T-cell (primary cell): ENCODE measurements around the gene CCDC33. TPM values are rescaled to one million over a fixed set of nuclear protein-coding genes. Genes with fewer than 3 reads are reported as not detected.

Experiments
- ATAC-seq, 4 experiments: fragments of 200-7000 bp in 3 of 4; fragments of 150-1000 bp in 1 of 4; cut with Tn5 transposase; replicated peaks in 1 of 4; 1 replicate in 3 of 4; 2 replicates in 1 of 4; pipeline ENCODE4 v1.10.0; 2021; ENCODE audit warnings: moderate library complexity in 3 of 4, mild to moderate bottlenecking in 2 of 4, moderate number of reproducible peaks in 1 of 4
- CTCF ChIA-PET, 2 donors: fragments of 300-600 bp; sonication (Branson Sonifier 250); formaldehyde crosslinking; loops; one replicate each; lab custom pipeline; 2022; ENCODE audit warnings: antibody characterized with exemption in 2 of 2; lab: Charles Lee
- POLR2A ChIA-PET, 2 donors: fragments of 300-600 bp; sonication (Branson Sonifier 250); formaldehyde crosslinking; loops; one replicate each; lab custom pipeline; 2022; ENCODE audit warnings: antibody characterized with exemption in 2 of 2; lab: Charles Lee
- DNase-seq, 35 experiments: peaks; one replicate each; pipeline versions ENCODE4 v3.0.0 to v3.0.0-alpha.2; 2013 to 2023
- H3K27ac ChIP-seq: one replicate; pipeline ENCODE4 v1.5.1; 2013; ENCODE audit warnings: low read length
- H3K27me3 ChIP-seq, 2 experiments: replicated peaks in 1 of 2; 1 replicate in 1 of 2; 2 replicates in 1 of 2; pipeline versions ENCODE4 v1.6.1 to v1.7.0; 2013; ENCODE audit warnings: low read length in 1 of 2, mixed read lengths in 1 of 2; ENCODE audit not compliant: control insufficient read depth in 2 of 2, insufficient read depth in 2 of 2; ENCODE audit errors: extremely low read depth in 1 of 2
- H3K36me3 ChIP-seq, 2 donors: 1 replicate in 1 of 2; 2 replicates in 1 of 2; pipeline versions ENCODE4 v1.6.1 to v1.7.0; 2013; ENCODE audit warnings: low read length in 1 of 2; ENCODE audit not compliant: control insufficient read depth in 2 of 2, insufficient read depth in 1 of 2; ENCODE audit errors: extremely low read depth in 1 of 2
- H3K4me1 ChIP-seq, 2 experiments: 1 replicate in 1 of 2; 2 replicates in 1 of 2; pipeline versions ENCODE4 v1.6.1 to v1.7.0; 2013; ENCODE audit warnings: low read length in 2 of 2, mixed read lengths in 1 of 2; ENCODE audit not compliant: insufficient read depth in 2 of 2, control insufficient read depth in 1 of 2; ENCODE audit errors: extremely low read depth in 1 of 2
- H3K4me3 ChIP-seq, 2 donors: 1 replicate in 1 of 2; 2 replicates in 1 of 2; pipeline versions ENCODE4 v1.5.1 to v1.7.0; 2013; ENCODE audit warnings: mild to moderate bottlenecking in 2 of 2, low read length in 1 of 2, moderate library complexity in 1 of 2; ENCODE audit not compliant: control insufficient read depth in 1 of 2; ENCODE audit errors: extremely low read depth in 1 of 2
- H3K9me3 ChIP-seq: 2 replicates; pipeline ENCODE4 v1.7.0; 2013
- H3K27ac Mint-ChIP-seq, 2 donors: one replicate each; pipeline ENCODE4 v1.8.0; 2020 to 2021; ENCODE audit warnings: mild to moderate bottlenecking in 2 of 2, mixed read lengths in 2 of 2
- H3K27me3 Mint-ChIP-seq, 2 donors: one replicate each; pipeline ENCODE4 v1.8.0; 2021 to 2022; ENCODE audit warnings: mixed read lengths in 2 of 2
- H3K36me3 Mint-ChIP-seq: one replicate; pipeline ENCODE4 v1.8.0; 2021; ENCODE audit warnings: mixed read lengths
- H3K4me1 Mint-ChIP-seq, 3 donors: one replicate each; pipeline ENCODE4 v1.8.0; 2020 to 2022; ENCODE audit warnings: mixed read lengths in 3 of 3, mild to moderate bottlenecking in 1 of 3
- H3K4me3 Mint-ChIP-seq, 3 donors: one replicate each; pipeline ENCODE4 v1.8.0; 2020 to 2022; ENCODE audit warnings: mild to moderate bottlenecking in 3 of 3, mixed read lengths in 3 of 3, moderate library complexity in 3 of 3
- H3K9me3 Mint-ChIP-seq, 3 donors: one replicate each; pipeline ENCODE4 v1.8.0; 2020 to 2022; ENCODE audit warnings: mixed read lengths in 3 of 3
- WGBS: methylation state at CpG from one replicate; pipeline ENCODE4 v1.1.5; 2013; ENCODE audit warnings: missing lambda C conversion rate; ENCODE audit not compliant: insufficient coverage; 5-methylcytosine and 5-hydroxymethylcytosine counted together
- total RNA-seq, 35 experiments: library from RNA in 6 of 35; stranded (reverse) in 6 of 35; fragments of 120-200 nt in 1 of 35; gene quantifications; one replicate each; pipeline versions ENCODE4 v1.2.1 to v1.2.4 and lab custom pipeline; 2013 to 2026

The CCDC33 gene
- total RNA-seq, 5 donors from 2014 or later (not counting 1 experiment from before 2014, with no cell fraction given) = not detected

DNA sequence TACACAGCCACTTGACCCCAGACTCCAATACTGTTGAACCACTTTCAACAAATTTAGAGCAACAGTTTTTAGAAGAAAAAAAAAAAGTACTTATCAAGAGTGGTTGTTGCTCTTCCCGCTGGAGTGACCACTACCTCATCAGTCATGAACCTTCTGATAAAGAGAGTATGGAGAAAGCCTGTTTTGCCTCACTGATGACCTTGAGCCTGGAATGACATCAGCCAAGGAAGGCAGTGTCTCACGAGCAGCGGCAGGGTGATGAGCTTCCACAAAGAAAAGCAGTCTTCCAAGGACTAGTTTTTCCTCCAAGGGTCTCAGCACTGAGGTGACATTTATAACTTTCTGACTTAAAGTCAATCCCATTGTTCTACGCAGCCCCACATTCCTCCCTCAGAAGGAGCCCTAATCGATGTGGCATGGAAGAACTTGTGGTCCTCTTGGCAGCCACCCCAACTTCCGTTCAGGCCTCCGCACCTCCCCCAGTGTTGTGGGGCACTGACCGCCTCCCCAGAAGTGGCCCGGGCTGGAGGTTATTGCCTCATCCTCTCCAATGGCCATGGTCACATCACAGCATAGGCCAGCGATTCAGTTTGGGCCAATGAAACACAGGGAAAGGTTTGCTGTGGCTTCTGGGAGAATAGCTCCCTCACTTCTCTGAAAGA lies 133.1 kb downstream of the CCDC33 start:
- ChIA-PET CTCF (interaction anchor here in 1 of 2 donors (1.5 kb wide), 1 partner anchor 13 kb away, joined by 5 read pairs; no protein-coding TSS in a partner anchor), POLR2A (no interaction called here)
- WGBS = 100% methylated on average over 3 of the region's 10 CpGs
- H3K27ac ChIP-seq = no peak overlapping the region
- Mint-ChIP-seq H3K27ac (no peak overlapping the region), H3K9me3 (no peaks in the 10 kb centered on the region), H3K36me3 (no peaks in the 10 kb centered on the region), H3K4me3 (no peak overlapping the region), H3K4me1 (peaks cover 2 to 11% (median 7%) of the 10 kb centered on the region in 3 donors), H3K27me3 (peaks cover 19 to 51% of the 10 kb centered on the region in 2 donors)
- no peaks in the 10 kb centered on the region for H3K9me3 ChIP-seq
- H3K4me3 ChIP-seq = no peak overlapping the region
- H3K36me3 ChIP-seq = no peaks in the 10 kb centered on the region
- peaks cover 0 to 23% of the 10 kb centered on the region in 2 experiments for H3K4me1 ChIP-seq
- DNase-seq (no peak), ATAC-seq (no peak)
- peaks cover 7 to 50% of the 10 kb centered on the region in 2 experiments for H3K27me3 ChIP-seq

GRCh38 chr15:74369756-74370155 lies 133.6 kb downstream of the CCDC33 start:
- no peak overlapping the region for H3K4me3 ChIP-seq
- H3K4me1 Mint-ChIP-seq = peaks cover 7 to 12% (median 11%) of the 10 kb centered on the region in 3 donors
- no peaks in the 10 kb centered on the region for H3K36me3 ChIP-seq
- H3K9me3 ChIP-seq = no peaks in the 10 kb centered on the region
- no peak overlapping the region for H3K27ac ChIP-seq
- no peaks in the 10 kb centered on the region for H3K9me3 Mint-ChIP-seq
- no peaks in the 10 kb centered on the region for H3K36me3 Mint-ChIP-seq
- H3K27ac Mint-ChIP-seq = no peak overlapping the region
- H3K4me1 ChIP-seq = peaks cover 3 to 28% of the 10 kb centered on the region in 2 experiments
- CTCF ChIA-PET = interaction anchor here in 1 of 2 donors (1.5 kb wide), 1 partner anchor 13 kb away, joined by 5 read pairs; no protein-coding TSS in a partner anchor
- DNase-seq = no peak
- ATAC-seq = no peak
- peaks cover 14 to 46% of the 10 kb centered on the region in 2 donors for H3K27me3 Mint-ChIP-seq
- H3K4me3 Mint-ChIP-seq = no peak overlapping the region
- WGBS = no CpG with 5 or more reads among the region's 2 CpGs
- H3K27me3 ChIP-seq = peaks cover 3 to 49% of the 10 kb centered on the region in 2 experiments
- POLR2A ChIA-PET = no interaction called here

DNA sequence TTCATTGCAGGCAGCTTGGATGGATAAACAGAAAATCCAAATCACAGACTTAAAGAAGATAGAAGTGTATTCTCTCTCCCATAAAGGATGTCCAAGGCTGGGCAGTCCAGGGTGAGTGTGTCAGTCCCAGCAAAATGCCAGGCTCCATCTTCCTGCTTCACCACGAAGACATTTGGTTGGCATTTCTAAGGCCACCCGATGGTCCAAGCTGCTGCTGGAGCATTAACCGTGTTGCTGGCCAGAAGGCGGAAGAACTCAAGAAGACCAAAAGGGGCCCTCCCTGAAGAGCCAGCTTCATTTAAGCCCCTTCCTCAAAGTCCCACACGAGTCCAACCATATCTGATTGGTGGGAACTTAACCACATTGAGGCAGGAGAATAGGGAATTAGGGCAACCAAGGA lies 134.3 kb downstream of the CCDC33 start:
- no peak for DNase-seq
- no peak for ATAC-seq
- Mint-ChIP-seq H3K36me3 (no peaks in the 10 kb centered on the region), H3K27ac (no peak overlapping the region), H3K9me3 (no peaks in the 10 kb centered on the region), H3K27me3 (peaks cover 10 to 39% of the 10 kb centered on the region in 2 donors), H3K4me1 (peaks cover 11 to 18% (median 14%) of the 10 kb centered on the region in 3 donors), H3K4me3 (no peak overlapping the region)
- H3K4me3 ChIP-seq = no peak overlapping the region
- ChIA-PET CTCF (no interaction called here), POLR2A (no interaction called here)
- H3K4me1 ChIP-seq = peaks cover 6 to 32% of the 10 kb centered on the region in 2 experiments
- H3K27me3 ChIP-seq = peaks cover 2 to 42% of the 10 kb centered on the region in 2 experiments
- H3K9me3 ChIP-seq = no peaks in the 10 kb centered on the region
- H3K36me3 ChIP-seq = no peaks in the 10 kb centered on the region
- WGBS = 100% methylated on average over 2 of the region's 5 CpGs
- no peak overlapping the region for H3K27ac ChIP-seq

DNA sequence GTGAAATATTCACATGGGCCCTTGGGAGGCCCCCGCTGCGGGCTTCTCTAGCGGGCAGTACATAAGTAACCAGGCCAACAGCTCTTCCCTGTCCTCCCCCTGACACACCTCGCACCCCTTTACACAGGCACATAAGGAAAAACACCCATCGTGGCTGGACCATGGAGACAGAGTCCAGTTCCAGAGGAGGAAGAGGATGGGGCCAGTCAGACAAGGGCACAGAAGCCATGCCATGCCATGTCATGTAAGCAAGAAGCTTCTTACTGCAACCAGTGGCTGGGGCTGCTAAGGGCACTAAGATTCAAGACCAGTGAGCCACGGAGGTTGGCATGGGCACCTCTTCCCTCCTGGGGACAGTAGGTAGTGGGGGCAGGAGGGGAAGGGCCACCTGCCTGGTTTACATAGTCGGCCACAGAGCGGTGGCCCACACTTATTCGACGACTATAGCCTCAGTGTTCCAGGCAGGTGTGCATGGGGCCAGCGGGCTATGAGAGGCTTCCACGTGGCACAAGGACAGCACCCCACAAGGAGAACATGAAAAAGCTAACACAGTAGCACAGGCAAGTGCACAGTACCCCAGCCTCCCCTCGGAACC lies 137.0 kb downstream of the CCDC33 start:
- ATAC-seq = no peak
- peaks cover 11 to 18% (median 13%) of the 10 kb centered on the region in 3 donors for H3K4me1 Mint-ChIP-seq
- DNase-seq = no peak
- 34% methylated on average over 7 of the region's 13 CpGs for WGBS
- no peak overlapping the region for H3K4me3 ChIP-seq
- H3K27ac Mint-ChIP-seq = peak overlapping the region in 1 of 2 donors; percentile 36
- H3K9me3 ChIP-seq = no peaks in the 10 kb centered on the region
- no peaks in the 10 kb centered on the region for H3K9me3 Mint-ChIP-seq
- H3K4me1 ChIP-seq = peaks cover 6 to 21% of the 10 kb centered on the region in 2 experiments
- peaks cover 2 to 15% of the 10 kb centered on the region in 2 experiments for H3K27me3 ChIP-seq
- CTCF ChIA-PET = interaction anchor here in 1 of 2 donors (0.6 to 4.2 kb wide), 2 partner anchors 37 to 68 kb away, joined by 3 to 25 read pairs; no protein-coding TSS in a partner anchor
- H3K36me3 ChIP-seq = no peaks in the 10 kb centered on the region
- peak overlapping the region; percentile 80 to 86 (median 82) for H3K4me3 Mint-ChIP-seq
- peaks cover 6 to 19% of the 10 kb centered on the region in 2 donors for H3K27me3 Mint-ChIP-seq
- POLR2A ChIA-PET = interaction anchor here in 1 of 2 donors (0.5 kb wide), 1 partner anchor 89 kb away, joined by 5 read pairs; no protein-coding TSS in a partner anchor
- no peak overlapping the region for H3K27ac ChIP-seq
- H3K36me3 Mint-ChIP-seq = no peaks in the 10 kb centered on the region

- Histone ChIP-seq H3K27me3 (peaks cover 2 to 13% of the 10 kb centered on the region in 2 experiments), H3K27ac (peak overlapping the region; percentile 64), H3K36me3 (no peaks in the 10 kb centered on the region), H3K9me3 (no peaks in the 10 kb centered on the region), H3K4me3 (peak overlapping the region; percentile 65 to 98), H3K4me1 (peaks cover 6 to 25% of the 10 kb centered on the region in 2 experiments)
- under 1% methylated on average over 57 of the region's 62 CpGs for WGBS
- ATAC-seq (peak; percentile 94 to 97 (median 97)), DNase-seq (peak; percentile 87 to 97 (median 94))
- no peaks in the 10 kb centered on the region for H3K9me3 Mint-ChIP-seq
- H3K36me3 Mint-ChIP-seq = no peaks in the 10 kb centered on the region
- H3K4me3 Mint-ChIP-seq = peak overlapping the region; percentile 80 to 86 (median 82)
- H3K4me1 Mint-ChIP-seq = peaks cover 14 to 23% (median 17%) of the 10 kb centered on the region in 3 donors
- H3K27me3 Mint-ChIP-seq = peaks cover 6 to 12% of the 10 kb centered on the region in 2 donors
- H3K27ac Mint-ChIP-seq = peak overlapping the region; percentile 36 to 65
- POLR2A ChIA-PET = no interaction called here
- CTCF ChIA-PET = interaction anchor here (0.6 to 4.2 kb wide), 12 partner anchors 12 to 325 kb away, joined by 3 to 25 read pairs (median 4); partner anchors contain the start of gene UBL7 (in 1 of the 2)
These were observed 137.9 kb downstream of the CCDC33 start for GRCh38 chr15:74373731-74374647.
